ENCODE measurements around the gene ASTN2. TPM values are rescaled to one million over a fixed set of nuclear protein-coding genes. Genes with fewer than 3 reads are reported as not detected.

The ASTN2 gene
- total RNA-seq, 1 donor from 2014 or later = 2.3 TPM

GRCh38 chr9:116479967-116480366 is 934.9 kb downstream of the ASTN2 start:
- no peaks in the 10 kb centered on the region for H3K4me1 ChIP-seq
- no peak for TF ChIP-seq CTCF (IDR thresholded peaks at IDR 0.05)
- no peaks in the 10 kb centered on the region for H3K27me3 ChIP-seq
- intact Hi-C loops (cut with DNase I) = no loop called here
- no peak overlapping the region for H3K4me3 ChIP-seq
- H3K36me3 ChIP-seq = no peaks in the 10 kb centered on the region
- no peak overlapping the region for H3K27ac ChIP-seq
- DNase-seq (ENCODE audit: low spot score in 2 of 2) = no peak
- H3K9me3 ChIP-seq = no peaks in the 10 kb centered on the region

GRCh38 chr9:116479056-116479544 is 935.8 kb downstream of the ASTN2 start:
- intact Hi-C loops (cut with DNase I) = no loop called here
- Histone ChIP-seq H3K4me3 (no peak overlapping the region), H3K9me3 (no peaks in the 10 kb centered on the region), H3K4me1 (no peaks in the 10 kb centered on the region), H3K27me3 (no peaks in the 10 kb centered on the region), H3K27ac (no peak overlapping the region), H3K36me3 (no peaks in the 10 kb centered on the region)
- no peak for TF ChIP-seq CTCF (IDR thresholded peaks at IDR 0.05)
- no peak for DNase-seq (ENCODE audit: low spot score in 2 of 2)

GRCh38 chr9:116477584-116478141 is 937.2 kb downstream of the ASTN2 start:
- Histone ChIP-seq H3K27ac (no peak overlapping the region), H3K4me3 (no peak overlapping the region), H3K4me1 (no peaks in the 10 kb centered on the region), H3K9me3 (no peaks in the 10 kb centered on the region), H3K27me3 (no peaks in the 10 kb centered on the region), H3K36me3 (no peaks in the 10 kb centered on the region)
- intact Hi-C loops (cut with DNase I) = no loop called here
- no peak for DNase-seq (ENCODE audit: low spot score in 2 of 2)
- TF ChIP-seq CTCF (IDR thresholded peaks at IDR 0.05) = no peak

- H3K27ac ChIP-seq = no peak overlapping the region
- TF ChIP-seq CTCF (IDR thresholded peaks at IDR 0.05) = no peak
- intact Hi-C loops (cut with DNase I) = no loop called here
Observed at GRCh38 chr9:116476935-116477381, 937.9 kb downstream of the ASTN2 start.

GRCh38 chr9:116476002-116476401 is 938.9 kb downstream of the ASTN2 start:
- no peak for DNase-seq (ENCODE audit: low spot score in 2 of 2)
- TF ChIP-seq CTCF (IDR thresholded peaks at IDR 0.05) = no peak
- no peaks in the 10 kb centered on the region for H3K27me3 ChIP-seq
- H3K4me1 ChIP-seq = peaks cover 0 to 3% of the 10 kb centered on the region in 2 donors
- no peaks in the 10 kb centered on the region for H3K9me3 ChIP-seq
- H3K4me3 ChIP-seq = no peak overlapping the region
- H3K36me3 ChIP-seq = no peaks in the 10 kb centered on the region
- H3K27ac ChIP-seq = no peak overlapping the region
- intact Hi-C loops (cut with DNase I) = no loop called here

More at GRCh38 chr9:116476935-116477381, 937.9 kb downstream of the ASTN2 start:
- no peaks in the 10 kb centered on the region for H3K9me3 ChIP-seq
- DNase-seq (ENCODE audit: low spot score in 2 of 2) = no peak
- H3K4me3 ChIP-seq = no peak overlapping the region
- H3K27me3 ChIP-seq = no peaks in the 10 kb centered on the region
- no peaks in the 10 kb centered on the region for H3K4me1 ChIP-seq
- H3K36me3 ChIP-seq = no peaks in the 10 kb centered on the region

Measured in ascending aorta (tissue), 2 donors.